ENCODE results near the gene KIAA0753. TPM values are rescaled to one million over a fixed set of nuclear protein-coding genes. Genes with fewer than 3 reads are reported as not detected.
"Not testable (repeated sequence)": the region's sequence is repeated elsewhere in the genome, so short reads cannot be mapped to it uniquely, and the experiment has no call there.

The KIAA0753 gene
- total RNA-seq, 1 donor from 2014 or later: 20.0 TPM

DNA sequence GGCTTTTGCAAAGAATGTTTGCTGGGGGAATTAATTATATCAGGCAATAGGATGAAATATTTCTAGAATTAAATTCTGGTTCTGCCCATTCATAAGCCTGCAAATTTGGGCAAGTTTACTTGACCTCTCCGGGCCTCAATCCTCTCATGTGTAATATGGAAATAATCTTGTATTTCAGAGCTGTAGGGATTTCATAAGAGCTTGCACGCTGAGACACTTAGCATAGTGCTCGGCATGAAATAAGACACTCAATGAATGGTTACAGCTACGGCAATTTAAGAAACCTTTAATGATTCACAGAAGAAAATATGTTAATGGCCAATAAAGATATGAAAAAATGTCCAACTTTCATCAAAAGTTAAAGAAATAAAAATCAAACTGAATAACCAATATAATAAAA is 43.6 kb downstream of the KIAA0753 start:
- no peak for DNase-seq

DNA sequence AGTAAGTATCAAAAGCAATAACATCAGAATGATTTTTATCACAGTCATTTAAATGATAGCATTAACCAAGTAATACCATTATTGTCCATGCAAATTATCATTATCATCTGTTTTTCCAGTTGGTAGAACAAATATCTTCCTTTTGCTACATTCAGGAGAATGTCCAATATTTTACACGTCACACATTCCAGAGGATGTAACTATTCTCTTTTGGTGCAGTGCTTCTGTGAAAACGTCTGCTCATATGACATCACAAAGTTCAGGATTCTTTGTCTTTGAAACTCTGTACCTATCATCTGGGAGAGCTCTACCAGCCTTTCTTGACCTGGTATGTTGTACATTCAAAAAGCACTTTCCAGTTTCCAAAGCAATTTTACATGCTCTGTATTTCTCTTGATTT is 44.0 kb downstream of the KIAA0753 start:
- no peak for DNase-seq

DNA sequence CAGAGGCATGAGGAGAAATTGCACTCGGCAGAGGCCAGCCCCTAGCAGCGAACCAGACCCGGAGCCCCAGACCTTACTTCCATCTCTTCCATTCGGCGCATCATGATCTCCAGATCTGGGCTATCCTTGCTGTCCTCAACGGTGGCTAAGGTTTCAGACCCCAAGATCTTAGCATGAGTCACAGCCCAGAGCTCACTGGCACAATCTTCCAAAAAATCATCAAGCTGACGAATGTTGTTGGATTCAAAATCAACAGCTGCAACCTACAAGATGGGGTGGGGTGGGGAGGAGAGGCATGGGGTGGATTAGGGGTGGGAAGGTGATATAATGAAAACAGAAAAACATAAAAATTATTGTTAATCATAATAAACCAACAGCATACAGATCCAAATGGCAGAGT is 44.4 kb downstream of the KIAA0753 start:
- no peak for DNase-seq

DNA sequence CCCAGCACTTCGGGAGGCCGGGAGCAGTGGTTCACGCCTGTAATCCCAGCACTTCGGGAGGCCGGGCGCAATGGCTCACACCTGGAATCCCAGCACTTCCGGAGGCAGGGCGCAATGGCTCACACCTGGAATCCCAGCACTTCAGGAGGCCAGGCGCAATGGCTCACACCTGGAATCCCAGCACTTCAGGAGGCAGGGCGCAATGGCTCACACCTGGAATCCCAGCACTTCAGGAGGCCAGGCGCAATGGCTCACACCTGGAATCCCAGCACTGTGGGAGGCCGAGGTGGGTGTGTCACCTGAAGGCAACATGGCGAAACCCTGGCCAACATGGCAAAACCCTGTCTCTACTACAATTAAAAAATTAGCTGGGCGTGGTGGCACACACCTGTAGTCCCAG is 47.1 kb downstream of the KIAA0753 start:
- DNase-seq: not testable (repeated sequence)

DNA sequence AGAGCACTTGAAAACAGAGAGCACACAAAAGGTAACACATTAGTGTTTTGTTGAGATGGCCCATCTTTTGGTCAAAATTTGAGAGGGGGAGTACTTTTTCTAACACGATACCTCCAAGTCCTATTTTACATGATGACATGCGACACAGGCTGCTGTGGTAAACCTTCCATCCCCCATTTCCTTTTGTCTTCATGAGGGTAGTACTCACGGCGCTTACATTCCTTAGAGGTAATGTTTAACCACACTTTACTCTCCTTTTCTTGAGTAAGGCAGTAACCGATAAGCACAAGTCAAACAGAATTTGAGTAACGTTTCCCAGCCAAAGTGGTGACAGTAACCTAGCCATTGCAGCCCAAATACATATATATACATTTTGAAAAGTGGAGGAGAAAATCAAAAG is 48.3 kb downstream of the KIAA0753 start:
- DNase-seq: no peak

DNA sequence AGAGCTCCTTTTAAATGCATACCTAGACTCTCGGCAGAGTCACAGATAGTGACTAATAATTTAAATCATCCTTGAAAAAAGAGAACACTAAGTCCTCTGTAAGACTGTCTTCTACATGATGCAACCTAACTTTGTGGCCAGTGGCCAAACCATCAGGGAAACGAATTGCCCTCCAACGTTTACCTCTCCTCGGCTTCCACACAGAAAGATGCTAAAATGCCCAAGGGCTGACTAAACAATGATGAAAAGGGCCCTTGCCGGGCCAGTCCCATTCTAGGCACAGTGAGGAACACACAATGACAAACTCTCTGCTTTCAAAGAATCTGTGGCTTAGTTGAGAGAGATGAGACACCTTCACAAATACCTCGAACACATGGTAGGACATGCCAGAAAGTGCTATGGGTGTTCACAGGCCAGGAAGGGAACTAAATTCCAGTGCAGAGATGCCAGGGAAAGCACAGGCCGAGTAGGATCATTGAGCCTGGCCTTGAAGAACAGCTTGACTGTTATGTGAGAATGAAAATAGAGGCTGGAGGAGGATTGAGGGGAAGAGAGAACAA is 48.8 kb downstream of the KIAA0753 start:
- no peak for DNase-seq

DNA sequence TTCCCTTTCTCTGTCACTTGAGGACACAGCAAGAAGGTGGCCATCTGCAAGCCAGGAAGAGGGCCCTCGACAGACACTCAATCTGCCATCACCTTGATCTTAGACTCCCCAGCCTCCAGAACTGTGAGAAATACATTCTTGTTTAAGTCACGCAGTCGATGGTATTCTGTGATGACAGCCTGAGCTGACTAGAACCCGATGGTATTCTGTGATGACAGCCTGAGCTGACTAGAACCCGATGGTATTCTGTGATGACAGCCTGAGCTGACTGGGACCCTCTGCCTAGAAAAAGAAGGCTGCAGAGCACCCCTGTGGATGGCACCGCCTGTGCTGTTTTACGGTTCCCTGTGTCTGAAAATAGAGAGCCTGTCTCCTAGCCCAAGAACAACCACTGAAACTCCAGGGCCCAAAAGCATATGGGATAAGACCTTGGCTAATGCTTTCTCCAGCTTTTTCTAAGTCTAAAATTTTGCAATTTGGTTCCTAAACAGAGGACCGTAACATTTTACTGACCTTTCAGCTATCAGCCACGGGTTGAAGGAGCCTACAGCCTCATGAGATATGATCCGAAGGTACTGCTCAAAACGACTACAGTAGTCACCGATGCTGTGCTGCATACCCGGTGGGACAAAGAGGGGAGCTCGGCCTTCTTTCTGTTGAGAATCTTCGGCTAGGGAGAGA is 51.1 kb downstream of the KIAA0753 start:
- DNase-seq: no peak

DNA sequence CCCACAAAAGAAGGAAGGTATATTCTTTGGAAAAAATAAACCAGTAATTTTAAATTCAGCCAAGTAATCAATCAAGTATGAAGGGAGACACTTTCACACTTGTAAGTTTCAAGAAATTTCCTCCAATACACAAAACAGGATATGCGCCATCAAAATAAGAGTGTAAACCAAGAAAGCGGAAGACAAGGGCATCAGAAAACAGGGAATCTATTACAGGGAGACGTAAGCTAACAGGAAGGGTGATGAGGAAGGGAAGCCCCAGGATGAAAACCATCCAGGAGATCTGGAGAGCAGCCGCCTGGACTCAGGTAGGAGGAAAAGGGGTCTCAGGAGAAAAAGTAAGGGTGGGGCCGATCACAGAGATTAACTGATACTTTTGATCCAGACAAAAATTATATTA is 52.3 kb downstream of the KIAA0753 start:
- DNase-seq: no peak

DNA sequence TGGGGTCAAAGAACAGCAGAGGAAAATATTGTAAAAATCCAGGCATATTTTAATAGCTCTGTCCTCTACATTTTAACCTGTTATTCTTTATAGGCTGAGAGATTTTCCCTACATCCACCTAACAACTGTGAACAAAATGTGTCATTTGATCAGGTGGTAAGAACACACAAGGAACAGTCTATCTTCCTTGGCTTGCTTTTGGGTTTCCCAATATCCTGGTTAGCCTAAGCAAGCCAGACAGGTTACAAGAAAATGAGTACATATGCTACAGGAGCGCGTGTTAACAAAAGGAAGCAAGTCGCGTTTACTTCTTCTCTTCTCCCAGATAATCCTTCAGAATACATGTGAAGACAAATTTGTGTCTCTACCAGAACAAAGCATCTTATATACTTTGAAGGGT is 53.2 kb downstream of the KIAA0753 start:
- no peak for DNase-seq

DNA sequence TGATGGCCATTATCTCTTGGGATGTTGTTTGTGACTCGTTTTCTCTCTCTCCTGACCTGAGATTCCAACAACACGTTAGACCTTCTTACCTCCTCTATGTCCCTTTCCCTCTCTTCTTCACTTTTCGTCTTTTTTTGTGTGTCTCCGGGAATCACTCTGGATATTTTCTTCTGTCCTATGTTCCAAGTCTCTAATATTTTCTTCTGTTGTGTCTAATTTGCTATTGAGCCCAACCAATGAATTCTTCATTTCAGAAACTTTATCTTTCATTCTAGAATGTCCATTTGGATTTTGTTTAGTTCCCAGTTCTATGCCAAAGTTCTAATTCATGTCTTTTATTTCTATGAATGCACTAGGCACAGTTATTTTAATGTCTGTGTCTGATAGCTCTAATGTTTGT is 57.1 kb downstream of the KIAA0753 start:
- no peak for DNase-seq

DNA sequence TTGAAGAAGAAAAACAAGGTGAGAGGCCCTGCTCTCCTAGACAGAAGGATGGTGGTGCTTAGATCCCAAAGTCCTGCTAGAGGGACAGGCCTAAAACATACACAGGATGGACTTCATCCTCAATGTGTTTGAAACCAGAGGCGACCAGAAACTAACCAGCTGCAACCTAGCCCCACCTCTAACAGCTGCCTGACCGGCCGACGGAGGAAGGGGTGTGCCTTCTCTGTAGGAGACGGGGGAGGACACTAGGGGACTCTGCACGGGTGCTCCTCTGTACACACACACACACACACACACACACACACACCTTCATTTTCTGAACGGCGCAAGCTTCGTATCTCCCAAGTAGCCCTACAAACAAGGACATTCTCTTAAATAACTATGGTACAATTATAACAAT is 59.9 kb downstream of the KIAA0753 start:
- no peak for DNase-seq

DNA sequence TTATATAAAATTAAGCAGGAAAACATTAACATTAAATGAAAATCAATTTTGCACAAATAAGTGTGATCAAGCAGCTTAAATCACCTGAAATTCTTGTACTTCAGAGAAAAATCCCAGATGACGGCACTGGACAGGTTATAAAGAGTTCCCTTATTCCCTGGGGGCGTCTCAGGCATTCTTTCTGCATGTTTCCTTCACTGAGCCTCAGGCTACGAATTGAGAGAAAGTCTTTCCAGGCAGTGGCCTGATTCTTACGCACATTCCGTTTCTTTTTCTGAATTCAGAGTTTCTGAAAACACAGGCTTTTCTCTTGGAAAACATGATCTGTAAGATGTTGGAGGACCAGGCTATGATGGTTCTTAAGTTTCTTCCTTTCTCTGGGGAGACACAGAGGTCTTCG is 62.0 kb downstream of the KIAA0753 start:
- no peak for DNase-seq

DNA sequence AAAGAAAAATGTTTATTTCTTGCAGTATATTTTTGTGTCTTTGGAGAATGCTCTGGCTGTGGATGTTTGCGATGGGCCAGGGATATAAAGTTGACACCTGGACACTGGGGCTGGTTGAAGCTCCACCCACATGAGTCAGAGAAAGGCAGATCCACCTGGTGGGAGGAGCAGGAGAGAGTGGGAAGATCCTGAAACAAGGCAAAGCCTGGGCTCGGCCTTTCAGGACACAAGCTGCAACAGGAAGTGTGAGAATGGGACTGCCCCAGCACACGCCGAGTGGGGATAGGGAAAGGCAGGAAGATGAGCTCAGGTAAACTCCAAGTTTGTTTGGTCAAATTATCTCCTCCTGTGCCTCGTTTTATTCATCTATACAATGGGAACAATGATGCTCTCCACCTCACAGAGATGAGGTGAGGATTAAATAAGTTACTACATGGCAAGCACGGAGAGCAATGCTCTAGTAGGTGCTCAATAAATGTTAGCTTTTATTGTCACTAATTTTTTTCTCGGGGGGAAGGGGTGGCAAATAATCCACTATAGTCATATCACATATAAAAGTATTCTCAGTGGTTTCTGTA is 62.7 kb downstream of the KIAA0753 start:
- DNase-seq: no peak

DNA sequence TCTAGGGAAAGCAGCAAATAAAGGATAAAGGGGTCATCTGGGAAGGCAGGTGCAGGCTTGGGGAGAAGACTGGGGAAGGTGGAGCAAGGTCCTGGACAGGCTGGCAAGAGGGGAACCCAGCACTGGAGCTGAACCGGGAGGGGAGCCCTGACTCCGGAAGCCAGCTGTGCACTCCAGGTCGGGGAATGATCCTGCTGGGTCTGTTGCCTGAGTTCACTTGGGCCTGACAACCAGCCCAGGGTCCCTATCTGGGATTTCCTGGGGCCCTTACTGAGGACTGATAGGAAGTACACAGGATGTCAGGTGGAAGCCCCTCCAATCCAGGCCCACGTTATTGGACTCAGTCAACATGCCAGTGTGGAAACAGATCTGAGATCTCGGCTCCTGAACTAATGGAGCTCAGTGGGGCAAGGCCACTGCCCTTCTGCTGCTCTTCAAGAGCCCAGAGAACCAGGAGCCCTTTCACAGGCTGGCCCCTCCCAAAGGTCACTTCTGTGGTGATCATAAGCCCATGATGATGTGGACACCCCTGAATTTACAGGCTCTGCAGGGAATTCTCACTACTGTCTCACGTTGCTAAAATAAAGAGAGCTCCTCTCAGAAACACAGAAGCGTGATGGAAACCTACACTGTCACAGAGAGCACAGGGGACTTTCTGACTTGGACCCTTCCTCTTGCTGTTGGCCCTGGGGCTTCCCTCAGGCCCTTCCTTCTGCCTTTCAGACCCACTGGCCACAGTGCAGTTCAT is 64.3 kb downstream of the KIAA0753 start:
- no peak for DNase-seq

DNA sequence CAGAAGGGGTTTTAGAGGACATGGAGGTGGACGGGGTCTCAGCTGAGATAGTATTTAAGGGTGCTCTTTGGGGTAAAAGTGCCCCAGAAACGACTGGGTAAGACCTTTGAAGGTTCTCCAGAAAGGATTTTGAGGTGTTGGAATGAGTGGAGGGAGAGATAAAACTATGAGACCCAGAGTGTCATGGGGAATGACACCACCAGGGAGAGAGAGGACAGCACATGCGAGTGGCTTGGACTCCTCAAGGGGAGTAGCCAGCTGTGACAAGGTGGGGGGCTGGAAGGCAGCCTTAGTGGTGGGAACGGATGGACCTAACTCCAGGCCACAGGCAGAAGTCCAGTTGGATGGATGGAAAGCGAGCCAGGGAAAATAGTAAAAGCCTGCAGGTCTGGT is 64.9 kb downstream of the KIAA0753 start:
- no peak for DNase-seq

DNA sequence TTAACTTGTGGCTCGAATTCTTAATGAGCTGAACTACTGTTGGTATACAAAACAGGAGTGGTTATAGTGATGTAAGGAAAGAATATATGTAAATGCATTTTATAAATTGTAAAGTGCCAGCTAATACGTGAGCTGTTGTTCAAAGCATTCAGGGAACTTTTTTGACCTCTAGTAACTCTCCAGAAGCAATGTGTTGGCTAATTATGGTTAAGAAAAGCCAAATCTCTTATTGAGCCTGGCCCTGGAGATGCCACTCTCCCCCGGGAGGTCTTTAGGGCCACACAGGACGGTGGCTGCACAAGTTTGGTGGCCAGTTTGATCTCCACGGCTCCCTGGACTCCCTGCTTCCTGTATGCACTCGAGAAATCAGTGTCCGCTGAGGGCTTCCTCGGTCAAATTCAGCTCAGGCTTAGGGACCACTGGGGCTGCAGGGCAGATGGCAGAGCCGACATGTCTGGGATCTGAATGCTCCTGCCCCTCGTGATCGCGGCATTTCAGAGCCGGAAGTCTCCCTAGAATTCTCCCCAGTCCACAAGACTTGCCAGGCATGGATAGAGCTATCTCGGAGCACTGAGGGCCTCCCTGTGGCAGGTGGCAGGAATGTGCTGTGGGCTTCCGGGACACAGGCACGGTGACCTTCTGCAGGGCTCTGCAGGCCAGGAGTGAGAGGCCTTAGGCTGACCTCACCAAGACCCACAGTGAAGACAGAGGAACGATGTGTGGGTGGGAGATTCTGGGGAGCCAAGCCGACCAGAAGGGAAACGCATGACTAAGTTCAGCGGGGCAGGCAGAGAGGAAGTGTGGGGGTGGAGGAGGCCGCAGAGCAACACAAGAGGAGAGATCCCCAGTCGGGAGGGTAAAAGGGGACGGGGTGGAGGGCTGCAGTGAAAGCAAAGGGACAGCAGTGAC is 65.6 kb downstream of the KIAA0753 start:
- DNase-seq: no peak

DNA sequence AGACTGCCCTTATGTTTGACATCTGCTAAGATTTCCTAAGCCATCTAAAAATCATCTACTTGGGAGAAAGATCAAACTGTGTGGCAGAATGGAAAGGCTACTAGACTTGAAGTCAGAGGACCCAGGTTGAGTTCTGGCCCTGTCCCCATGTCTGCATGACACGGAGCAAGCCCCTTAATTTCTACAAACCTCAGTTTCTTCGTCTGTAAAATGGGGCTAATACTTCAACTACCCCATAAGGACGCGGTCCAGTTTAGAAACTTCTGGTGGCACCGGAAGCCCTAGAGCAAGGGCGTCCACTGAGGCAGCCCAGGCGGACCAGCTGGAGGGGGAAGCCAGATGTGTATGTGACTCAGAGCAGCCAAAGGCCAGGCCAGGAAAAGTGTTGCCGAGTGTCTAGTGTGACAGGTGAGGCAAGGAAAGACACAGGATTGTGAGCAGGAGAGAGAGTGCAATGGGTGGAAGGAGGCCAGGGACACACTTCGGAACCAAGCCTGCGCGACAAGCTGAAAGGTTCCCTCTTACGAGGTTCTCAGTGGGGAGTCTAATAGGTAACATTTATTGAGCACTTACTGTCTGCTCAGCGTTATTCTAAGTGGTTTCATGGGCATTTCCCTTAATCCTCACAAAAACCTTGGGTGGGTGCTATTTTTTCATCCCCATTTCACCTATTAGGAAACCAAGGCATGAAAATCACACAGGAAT is 66.4 kb downstream of the KIAA0753 start:
- no peak for DNase-seq

DNA sequence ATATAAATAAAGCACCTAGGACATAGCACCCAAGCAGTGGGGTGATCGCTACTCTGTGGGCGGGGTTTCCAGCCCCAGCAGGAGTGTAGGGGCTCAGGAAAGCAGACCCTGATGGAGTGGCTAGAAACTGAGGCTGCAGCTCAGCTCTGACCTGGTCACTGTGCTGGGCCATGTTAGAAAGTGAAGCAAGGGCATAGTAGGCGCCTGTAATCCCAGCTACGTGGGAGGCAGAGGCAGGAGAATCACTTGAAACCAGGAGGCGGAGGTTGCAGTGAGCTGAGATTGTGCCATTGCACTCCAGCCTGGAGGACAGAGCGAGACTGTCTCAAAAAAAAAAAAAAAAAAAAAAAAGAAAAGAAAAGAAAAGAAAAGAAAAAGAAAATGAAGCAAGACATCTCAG is 67.0 kb downstream of the KIAA0753 start:
- not testable (repeated sequence) for DNase-seq

DNA sequence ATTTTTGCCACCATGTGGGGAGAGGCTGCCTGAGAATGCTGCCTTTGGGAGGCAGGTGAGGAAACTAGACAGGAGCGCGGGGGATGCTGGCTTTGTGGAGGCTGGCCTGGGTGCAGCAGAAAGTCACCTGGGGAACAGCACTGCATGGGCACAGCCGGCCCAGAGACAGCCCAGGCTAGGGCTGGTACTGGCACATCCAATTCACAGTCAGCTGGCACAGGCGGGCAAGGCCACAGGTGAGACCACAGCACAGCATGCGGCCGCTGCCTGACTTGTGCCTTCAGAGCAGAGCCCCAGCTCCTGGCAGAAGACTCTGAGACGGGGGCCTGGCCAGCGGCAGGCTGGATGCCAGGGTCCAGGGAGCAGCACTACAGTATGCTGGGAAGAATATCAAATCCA is 67.5 kb downstream of the KIAA0753 start:
- DNase-seq: no peak

DNA sequence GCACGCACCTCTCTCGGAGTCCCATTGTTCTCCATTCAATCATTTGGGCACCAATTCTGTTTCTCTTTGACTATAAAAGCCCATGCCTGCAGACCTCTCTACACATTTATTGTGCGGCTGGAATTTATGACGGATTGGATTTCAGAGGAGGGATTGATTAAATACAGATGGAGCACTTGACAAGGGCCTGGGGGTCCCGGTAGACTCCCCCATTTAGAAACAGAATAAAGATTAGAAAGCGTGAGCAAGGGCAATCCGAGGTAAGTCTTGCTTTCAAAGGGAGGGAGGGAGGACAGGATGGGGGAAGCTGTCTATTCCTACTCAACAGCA is 69.1 kb downstream of the KIAA0753 start:
- DNase-seq: no peak

DNA sequence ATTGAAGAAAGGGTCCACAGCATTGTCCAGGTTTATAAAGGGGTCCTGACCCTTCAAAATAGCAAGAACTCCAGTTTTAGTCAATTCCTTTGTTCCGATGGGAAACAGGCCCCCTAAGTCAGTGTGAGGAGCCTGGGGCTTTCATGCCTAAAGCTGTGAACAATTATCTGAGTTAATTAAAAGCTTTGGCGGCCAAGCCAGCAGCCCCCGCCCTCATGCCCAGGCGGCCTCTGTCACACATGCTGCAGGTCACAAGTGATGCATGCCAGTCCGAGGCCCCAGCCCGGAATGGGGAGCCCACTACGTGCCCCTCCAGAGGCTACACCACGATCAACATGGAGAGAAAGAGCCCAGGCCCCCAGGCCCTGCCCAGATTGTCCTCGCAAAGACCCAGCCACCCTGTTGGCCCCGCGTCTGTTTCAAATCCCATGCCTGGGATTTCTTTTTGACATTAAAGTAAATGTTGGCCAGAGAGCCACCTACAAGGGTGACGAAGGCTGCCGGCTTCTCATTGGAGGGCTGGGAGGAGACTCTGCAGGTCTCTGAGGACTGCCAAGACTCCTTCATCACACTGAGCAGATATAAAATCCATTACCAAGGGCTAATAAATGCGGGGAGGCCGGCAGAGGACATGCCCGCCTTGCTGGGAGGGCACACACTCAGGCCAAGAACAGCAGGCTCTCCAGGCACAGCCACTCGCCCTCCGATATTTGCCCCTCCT is 69.6 kb downstream of the KIAA0753 start:
- DNase-seq: no peak
